GM23338 (cell line): ENCODE measurements around the gene CLSTN2. TPM values are rescaled to one million over a fixed set of nuclear protein-coding genes. Genes with fewer than 3 reads are reported as not detected.
A peak's percentile ranks its signal among the peaks of the same experiment; 100 is the strongest.

Experiments used
- ATAC-seq: fragments of 200-7000 bp; cut with Tn5 transposase; 3 replicates; pipeline ENCODE4 v1.9.1; 2020
- DNase-seq: peaks from one replicate; pipeline ENCODE4 v3.0.0-alpha.2; 2015; ENCODE audit warnings: low spot score
- H2AFZ ChIP-seq: fragments of 200-600 bp; sonication (generic); 2 replicates; pipeline ENCODE4 v1.8.0; 2016; ENCODE audit warnings: antibody characterized with exemption, mild to moderate bottlenecking, moderate library complexity
- H3F3A ChIP-seq: fragments of 200-600 bp; sonication (generic); replicated peaks from 2 replicates; pipeline ENCODE4 v1.8.0; 2017; ENCODE audit warnings: antibody characterized with exemption, mixed run types, low read depth
- H3K27ac ChIP-seq: fragments of 200-600 bp; sonication (generic); 2 replicates; pipeline ENCODE4 v1.6.1; 2016; ENCODE audit warnings: low read depth
- H3K27me3 ChIP-seq: fragments of 200-600 bp; sonication (generic); 2 replicates; pipeline ENCODE4 v1.8.0; 2016; ENCODE audit warnings: mild to moderate bottlenecking, mixed run types, moderate library complexity; ENCODE audit not compliant: insufficient read depth
- H3K36me3 ChIP-seq: fragments of 200-600 bp; sonication (generic); 2 replicates; pipeline ENCODE4 v1.8.0; 2016; ENCODE audit warnings: mild to moderate bottlenecking; ENCODE audit not compliant: insufficient read depth
- H3K4me1 ChIP-seq: fragments of 200-600 bp; sonication (generic); 2 replicates; pipeline ENCODE4 v1.8.0; 2016; ENCODE audit warnings: mild to moderate bottlenecking, moderate library complexity; ENCODE audit not compliant: insufficient read depth
- H3K4me2 ChIP-seq: fragments of 200-600 bp; sonication (generic); 2 replicates; pipeline ENCODE4 v1.7.1; 2017; ENCODE audit warnings: mixed run types
- H3K4me3 ChIP-seq: fragments of 200-600 bp; sonication (generic); 2 replicates; pipeline ENCODE4 v1.6.1; 2016; ENCODE audit warnings: mixed run types
- H3K79me2 ChIP-seq: fragments of 200-600 bp; sonication (generic); replicated peaks from 2 replicates; pipeline ENCODE4 v1.8.0; 2017; ENCODE audit warnings: mild to moderate bottlenecking; ENCODE audit not compliant: insufficient read depth
- H3K9me2 ChIP-seq: fragments of 200-600 bp; sonication (generic); 2 replicates; pipeline ENCODE4 v1.8.0; 2017; ENCODE audit not compliant: insufficient read depth
- H4K20me1 ChIP-seq: fragments of 200-600 bp; sonication (generic); replicated peaks from 2 replicates; pipeline ENCODE4 v1.8.0; 2017; ENCODE audit warnings: mild to moderate bottlenecking; ENCODE audit not compliant: insufficient read depth
- H3K27ac Mint-ChIP-seq: 2 replicates; pipeline ENCODE4 v1.8.0; 2020; ENCODE audit warnings: inconsistent platforms, mild to moderate bottlenecking, moderate library complexity, mixed read lengths
- H3K27me3 Mint-ChIP-seq: 3 replicates; pipeline ENCODE4 v1.8.0; 2022; ENCODE audit warnings: low read depth, mild to moderate bottlenecking, moderate library complexity, mixed read lengths, inconsistent platforms; ENCODE audit not compliant: insufficient read depth, poor library complexity
- H3K36me3 Mint-ChIP-seq: 3 replicates; pipeline ENCODE4 v1.8.0; 2021; ENCODE audit warnings: low read depth, mild to moderate bottlenecking, inconsistent platforms, moderate library complexity, mixed read lengths
- H3K4me1 Mint-ChIP-seq: 3 replicates; pipeline ENCODE4 v1.8.0; 2020; ENCODE audit warnings: mild to moderate bottlenecking, inconsistent platforms, mixed read lengths
- H3K4me3 Mint-ChIP-seq: 3 replicates; pipeline ENCODE4 v1.8.0; 2021; ENCODE audit warnings: moderate library complexity, mild to moderate bottlenecking, inconsistent platforms, mixed read lengths
- H3K9me3 Mint-ChIP-seq: 3 replicates; pipeline ENCODE4 v1.8.0; 2020; ENCODE audit warnings: moderate library complexity, mild to moderate bottlenecking, inconsistent platforms, mixed read lengths
- CREB1 ChIP-seq: fragments of 250-450 bp; sonication (Bioruptor Pico); IDR thresholded peaks from 2 replicates; pipeline ENCODE4 v1.5.0; 2020; ENCODE audit warnings: low read depth, mild to moderate bottlenecking, moderate library complexity
- EZH2 ChIP-seq: fragments of 200-600 bp; sonication (generic); IDR thresholded peaks from one replicate; pipeline ENCODE4 v1.8.0; 2017; ENCODE audit warnings: antibody characterized with exemption, mild to moderate bottlenecking, low read depth; ENCODE audit not compliant: unreplicated experiment
- EZH2phosphoT487 ChIP-seq: fragments of 200-600 bp; sonication (generic); IDR thresholded peaks from one replicate; pipeline ENCODE4 v1.8.1; 2018; ENCODE audit warnings: antibody characterized with exemption; ENCODE audit not compliant: unreplicated experiment
- JUNB ChIP-seq: IDR thresholded peaks from one replicate; pipeline ENCODE4 v1.6.1; 2016; ENCODE audit warnings: antibody characterized with exemption; ENCODE audit not compliant: unreplicated experiment
- NANOG ChIP-seq: IDR thresholded peaks from 2 replicates; pipeline ENCODE4 v1.6.1; 2016; ENCODE audit warnings: antibody characterized with exemption, borderline replicate concordance
- POLR2AphosphoS5 ChIP-seq: IDR thresholded peaks from 2 replicates; pipeline ENCODE4 v1.6.1; 2016; ENCODE audit warnings: antibody characterized with exemption, low read depth
- STAT1 ChIP-seq: IDR thresholded peaks from one replicate; pipeline ENCODE4 v1.6.1; 2016; ENCODE audit warnings: antibody characterized with exemption; ENCODE audit not compliant: unreplicated experiment
- ZNF114 ChIP-seq: fragments of 250-450 bp; sonication (Bioruptor Pico); IDR thresholded peaks from 2 replicates; pipeline ENCODE4 v1.5.0; 2020; ENCODE audit warnings: mild to moderate bottlenecking, moderate library complexity
- ZNF331 ChIP-seq: fragments of 250-450 bp; sonication (Bioruptor Pico); IDR thresholded peaks from 2 replicates; pipeline ENCODE4 v1.5.0; 2020; ENCODE audit warnings: low read depth, mild to moderate bottlenecking, moderate library complexity
- polyA plus RNA-seq: library from polyadenylated mRNA; unstranded; fragments of >200 nt; fragmentation: Nextera tagmentation; extraction: Ambion mirVana; gene quantifications from 2 replicates; pipeline ENCODE4 v1.2.1, GENCODE V29; 2016
- total RNA-seq: library from RNA; depleted of rRNA; stranded (reverse); fragments of >200 nt; shearing (Covaris generic); gene quantifications from 2 replicates; pipeline ENCODE4 v1.2.3, GENCODE V29; 2014
- TF ChIP-seq, protein P1 (sequence below): IDR thresholded peaks from one replicate; pipeline ENCODE4 v1.6.1; 2018; ENCODE audit warnings: antibody characterized with exemption; ENCODE audit not compliant: unreplicated experiment
- TF ChIP-seq, protein P2 (sequence below): IDR thresholded peaks from 2 replicates; pipeline ENCODE4 v1.6.1; 2016; ENCODE audit warnings: antibody characterized with exemption
- TF ChIP-seq, protein P3 (sequence below): fragments of 250-450 bp; sonication (Bioruptor Pico); IDR thresholded peaks from 2 replicates; pipeline ENCODE4 v1.5.0; 2020; ENCODE audit warnings: mild to moderate bottlenecking, moderate library complexity
- TF ChIP-seq, protein P4 (sequence below), 2 experiments: fragments of 200-600 bp in 1 of 2; sonication (generic) in 1 of 2; conservative IDR thresholded peaks; 2 replicates each; pipeline versions ENCODE4 v1.5.1 to v1.6.1; 2016 to 2017; ENCODE audit warnings: antibody characterized with exemption in 2 of 2, low read depth in 2 of 2, mild to moderate bottlenecking in 2 of 2, moderate library complexity in 1 of 2

Gene CLSTN2
- total and polyA plus RNA-seq, 2 experiments from 2014 or later = 0.11 to 0.83 TPM

DNA sequence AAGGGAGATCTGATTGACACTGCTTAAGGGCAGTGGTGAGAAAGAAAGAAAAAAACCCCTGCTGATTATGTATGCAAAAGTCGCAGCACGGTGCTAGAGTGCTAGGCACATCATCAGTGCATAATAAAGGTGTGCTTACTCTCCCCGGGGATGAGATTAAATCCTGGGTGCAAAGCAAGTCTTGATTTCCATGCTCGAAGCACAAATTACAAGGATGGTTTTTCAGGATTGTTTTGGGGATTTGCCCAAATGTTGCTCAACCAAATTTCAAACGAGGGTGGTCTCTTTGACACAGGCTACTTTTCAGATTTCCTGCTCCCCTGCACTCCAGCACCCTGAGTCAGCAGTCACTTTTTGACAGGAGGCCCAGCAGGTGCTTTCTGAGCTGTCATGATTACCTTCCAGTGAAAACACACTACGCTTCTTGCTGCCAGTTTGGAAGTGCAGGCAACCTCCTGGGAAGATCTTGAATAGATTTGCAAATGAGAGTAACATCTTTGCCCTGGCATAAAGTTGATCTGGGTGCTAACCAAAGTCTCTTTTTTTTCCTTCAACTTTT is 575.4 kb downstream of the CLSTN2 start:
- H3K27ac Mint-ChIP-seq = no peak overlapping the region
- Histone ChIP-seq H3K4me1 (peaks cover 39% of the 10 kb centered on the region), H3F3A (peaks cover 7% of the 10 kb centered on the region; the same call in 1 of the 2 replicates), H2AFZ (no peak overlapping the region), H4K20me1 (no peaks in the 10 kb centered on the region), H3K4me3 (peak overlapping the region; percentile 7; the same call in 1 of the 2 replicates), H3K27ac (no peak overlapping the region), H3K79me2 (no peaks in the 10 kb centered on the region), H3K36me3 (no peaks in the 10 kb centered on the region), H3K9me2 (0 out of 2 replicates have a peak, but pooled peaks cover 4% of the 10 kb centered on the region), H3K27me3 (no peaks in the 10 kb centered on the region), H3K4me2 (peak overlapping the region; percentile 41)
- H3K27me3 Mint-ChIP-seq = peaks cover 14% of the 10 kb centered on the region
- peaks cover 17% of the 10 kb centered on the region; the same call in 2 of the 3 replicates for H3K9me3 Mint-ChIP-seq
- DNase-seq (peak; percentile 32), ATAC-seq (peak; percentile 82)
- peaks cover 49% of the 10 kb centered on the region for H3K4me1 Mint-ChIP-seq
- H3K4me3 Mint-ChIP-seq = peak overlapping the region; percentile 48
- no peak for TF ChIP-seq NANOG
- TF ChIP-seq, protein P1, sequence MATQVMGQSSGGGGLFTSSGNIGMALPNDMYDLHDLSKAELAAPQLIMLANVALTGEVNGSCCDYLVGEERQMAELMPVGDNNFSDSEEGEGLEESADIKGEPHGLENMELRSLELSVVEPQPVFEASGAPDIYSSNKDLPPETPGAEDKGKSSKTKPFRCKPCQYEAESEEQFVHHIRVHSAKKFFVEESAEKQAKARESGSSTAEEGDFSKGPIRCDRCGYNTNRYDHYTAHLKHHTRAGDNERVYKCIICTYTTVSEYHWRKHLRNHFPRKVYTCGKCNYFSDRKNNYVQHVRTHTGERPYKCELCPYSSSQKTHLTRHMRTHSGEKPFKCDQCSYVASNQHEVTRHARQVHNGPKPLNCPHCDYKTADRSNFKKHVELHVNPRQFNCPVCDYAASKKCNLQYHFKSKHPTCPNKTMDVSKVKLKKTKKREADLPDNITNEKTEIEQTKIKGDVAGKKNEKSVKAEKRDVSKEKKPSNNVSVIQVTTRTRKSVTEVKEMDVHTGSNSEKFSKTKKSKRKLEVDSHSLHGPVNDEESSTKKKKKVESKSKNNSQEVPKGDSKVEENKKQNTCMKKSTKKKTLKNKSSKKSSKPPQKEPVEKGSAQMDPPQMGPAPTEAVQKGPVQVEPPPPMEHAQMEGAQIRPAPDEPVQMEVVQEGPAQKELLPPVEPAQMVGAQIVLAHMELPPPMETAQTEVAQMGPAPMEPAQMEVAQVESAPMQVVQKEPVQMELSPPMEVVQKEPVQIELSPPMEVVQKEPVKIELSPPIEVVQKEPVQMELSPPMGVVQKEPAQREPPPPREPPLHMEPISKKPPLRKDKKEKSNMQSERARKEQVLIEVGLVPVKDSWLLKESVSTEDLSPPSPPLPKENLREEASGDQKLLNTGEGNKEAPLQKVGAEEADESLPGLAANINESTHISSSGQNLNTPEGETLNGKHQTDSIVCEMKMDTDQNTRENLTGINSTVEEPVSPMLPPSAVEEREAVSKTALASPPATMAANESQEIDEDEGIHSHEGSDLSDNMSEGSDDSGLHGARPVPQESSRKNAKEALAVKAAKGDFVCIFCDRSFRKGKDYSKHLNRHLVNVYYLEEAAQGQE = no peak
- TF ChIP-seq EZH2phosphoT487 = no peak
- TF ChIP-seq POLR2AphosphoS5 = no peak
- TF ChIP-seq CREB1 (CRISPR knock-in tag) = no peak
- TF ChIP-seq, protein P2, sequence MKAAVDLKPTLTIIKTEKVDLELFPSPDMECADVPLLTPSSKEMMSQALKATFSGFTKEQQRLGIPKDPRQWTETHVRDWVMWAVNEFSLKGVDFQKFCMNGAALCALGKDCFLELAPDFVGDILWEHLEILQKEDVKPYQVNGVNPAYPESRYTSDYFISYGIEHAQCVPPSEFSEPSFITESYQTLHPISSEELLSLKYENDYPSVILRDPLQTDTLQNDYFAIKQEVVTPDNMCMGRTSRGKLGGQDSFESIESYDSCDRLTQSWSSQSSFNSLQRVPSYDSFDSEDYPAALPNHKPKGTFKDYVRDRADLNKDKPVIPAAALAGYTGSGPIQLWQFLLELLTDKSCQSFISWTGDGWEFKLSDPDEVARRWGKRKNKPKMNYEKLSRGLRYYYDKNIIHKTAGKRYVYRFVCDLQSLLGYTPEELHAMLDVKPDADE = no peak
- TF ChIP-seq, protein P3, sequence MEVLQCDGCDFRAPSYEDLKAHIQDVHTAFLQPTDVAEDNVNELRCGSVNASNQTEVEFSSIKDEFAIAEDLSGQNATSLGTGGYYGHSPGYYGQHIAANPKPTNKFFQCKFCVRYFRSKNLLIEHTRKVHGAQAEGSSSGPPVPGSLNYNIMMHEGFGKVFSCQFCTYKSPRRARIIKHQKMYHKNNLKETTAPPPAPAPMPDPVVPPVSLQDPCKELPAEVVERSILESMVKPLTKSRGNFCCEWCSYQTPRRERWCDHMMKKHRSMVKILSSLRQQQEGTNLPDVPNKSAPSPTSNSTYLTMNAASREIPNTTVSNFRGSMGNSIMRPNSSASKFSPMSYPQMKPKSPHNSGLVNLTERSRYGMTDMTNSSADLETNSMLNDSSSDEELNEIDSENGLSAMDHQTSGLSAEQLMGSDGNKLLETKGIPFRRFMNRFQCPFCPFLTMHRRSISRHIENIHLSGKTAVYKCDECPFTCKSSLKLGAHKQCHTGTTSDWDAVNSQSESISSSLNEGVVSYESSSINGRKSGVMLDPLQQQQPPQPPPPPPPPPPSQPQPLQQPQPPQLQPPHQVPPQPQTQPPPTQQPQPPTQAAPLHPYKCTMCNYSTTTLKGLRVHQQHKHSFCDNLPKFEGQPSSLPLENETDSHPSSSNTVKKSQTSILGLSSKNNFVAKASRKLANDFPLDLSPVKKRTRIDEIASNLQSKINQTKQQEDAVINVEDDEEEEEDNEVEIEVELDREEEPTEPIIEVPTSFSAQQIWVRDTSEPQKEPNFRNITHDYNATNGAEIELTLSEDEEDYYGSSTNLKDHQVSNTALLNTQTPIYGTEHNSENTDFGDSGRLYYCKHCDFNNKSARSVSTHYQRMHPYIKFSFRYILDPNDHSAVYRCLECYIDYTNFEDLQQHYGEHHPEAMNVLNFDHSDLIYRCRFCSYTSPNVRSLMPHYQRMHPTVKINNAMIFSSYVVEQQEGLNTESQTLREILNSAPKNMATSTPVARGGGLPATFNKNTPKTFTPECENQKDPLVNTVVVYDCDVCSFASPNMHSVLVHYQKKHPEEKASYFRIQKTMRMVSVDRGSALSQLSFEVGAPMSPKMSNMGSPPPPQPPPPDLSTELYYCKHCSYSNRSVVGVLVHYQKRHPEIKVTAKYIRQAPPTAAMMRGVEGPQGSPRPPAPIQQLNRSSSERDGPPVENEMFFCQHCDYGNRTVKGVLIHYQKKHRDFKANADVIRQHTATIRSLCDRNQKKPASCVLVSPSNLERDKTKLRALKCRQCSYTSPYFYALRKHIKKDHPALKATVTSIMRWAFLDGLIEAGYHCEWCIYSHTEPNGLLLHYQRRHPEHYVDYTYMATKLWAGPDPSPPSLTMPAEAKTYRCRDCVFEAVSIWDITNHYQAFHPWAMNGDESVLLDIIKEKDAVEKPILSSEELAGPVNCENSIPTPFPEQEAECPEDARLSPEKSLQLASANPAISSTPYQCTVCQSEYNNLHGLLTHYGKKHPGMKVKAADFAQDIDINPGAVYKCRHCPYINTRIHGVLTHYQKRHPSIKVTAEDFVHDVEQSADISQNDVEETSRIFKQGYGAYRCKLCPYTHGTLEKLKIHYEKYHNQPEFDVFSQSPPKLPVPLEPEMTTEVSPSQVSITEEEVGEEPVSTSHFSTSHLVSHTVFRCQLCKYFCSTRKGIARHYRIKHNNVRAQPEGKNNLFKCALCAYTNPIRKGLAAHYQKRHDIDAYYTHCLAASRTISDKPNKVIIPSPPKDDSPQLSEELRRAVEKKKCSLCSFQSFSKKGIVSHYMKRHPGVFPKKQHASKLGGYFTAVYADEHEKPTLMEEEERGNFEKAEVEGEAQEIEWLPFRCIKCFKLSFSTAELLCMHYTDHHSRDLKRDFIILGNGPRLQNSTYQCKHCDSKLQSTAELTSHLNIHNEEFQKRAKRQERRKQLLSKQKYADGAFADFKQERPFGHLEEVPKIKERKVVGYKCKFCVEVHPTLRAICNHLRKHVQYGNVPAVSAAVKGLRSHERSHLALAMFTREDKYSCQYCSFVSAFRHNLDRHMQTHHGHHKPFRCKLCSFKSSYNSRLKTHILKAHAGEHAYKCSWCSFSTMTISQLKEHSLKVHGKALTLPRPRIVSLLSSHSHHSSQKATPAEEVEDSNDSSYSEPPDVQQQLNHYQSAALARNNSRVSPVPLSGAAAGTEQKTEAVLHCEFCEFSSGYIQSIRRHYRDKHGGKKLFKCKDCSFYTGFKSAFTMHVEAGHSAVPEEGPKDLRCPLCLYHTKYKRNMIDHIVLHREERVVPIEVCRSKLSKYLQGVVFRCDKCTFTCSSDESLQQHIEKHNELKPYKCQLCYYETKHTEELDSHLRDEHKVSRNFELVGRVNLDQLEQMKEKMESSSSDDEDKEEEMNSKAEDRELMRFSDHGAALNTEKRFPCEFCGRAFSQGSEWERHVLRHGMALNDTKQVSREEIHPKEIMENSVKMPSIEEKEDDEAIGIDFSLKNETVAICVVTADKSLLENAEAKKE (CRISPR knock-in tag) = no peak
- TF ChIP-seq, protein P4, sequence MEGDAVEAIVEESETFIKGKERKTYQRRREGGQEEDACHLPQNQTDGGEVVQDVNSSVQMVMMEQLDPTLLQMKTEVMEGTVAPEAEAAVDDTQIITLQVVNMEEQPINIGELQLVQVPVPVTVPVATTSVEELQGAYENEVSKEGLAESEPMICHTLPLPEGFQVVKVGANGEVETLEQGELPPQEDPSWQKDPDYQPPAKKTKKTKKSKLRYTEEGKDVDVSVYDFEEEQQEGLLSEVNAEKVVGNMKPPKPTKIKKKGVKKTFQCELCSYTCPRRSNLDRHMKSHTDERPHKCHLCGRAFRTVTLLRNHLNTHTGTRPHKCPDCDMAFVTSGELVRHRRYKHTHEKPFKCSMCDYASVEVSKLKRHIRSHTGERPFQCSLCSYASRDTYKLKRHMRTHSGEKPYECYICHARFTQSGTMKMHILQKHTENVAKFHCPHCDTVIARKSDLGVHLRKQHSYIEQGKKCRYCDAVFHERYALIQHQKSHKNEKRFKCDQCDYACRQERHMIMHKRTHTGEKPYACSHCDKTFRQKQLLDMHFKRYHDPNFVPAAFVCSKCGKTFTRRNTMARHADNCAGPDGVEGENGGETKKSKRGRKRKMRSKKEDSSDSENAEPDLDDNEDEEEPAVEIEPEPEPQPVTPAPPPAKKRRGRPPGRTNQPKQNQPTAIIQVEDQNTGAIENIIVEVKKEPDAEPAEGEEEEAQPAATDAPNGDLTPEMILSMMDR (conservative IDR thresholded peaks at IDR 0.05; ENCODE audit: low read depth in 2 of 2) = no peak
- TF ChIP-seq EZH2 = no peak
- TF ChIP-seq JUNB = no peak
- no peak for TF ChIP-seq ZNF331 (CRISPR knock-in tag)
- TF ChIP-seq STAT1 = no peak
- no peak for TF ChIP-seq ZNF114 (CRISPR knock-in tag)
- H3K36me3 Mint-ChIP-seq = peaks cover 11% of the 10 kb centered on the region; the same call in 2 of the 3 replicates
